Measurements from ENCODE around the gene RAB11B. TPM values are rescaled to one million over a fixed set of nuclear protein-coding genes. Genes with fewer than 3 reads are reported as not detected.

Gene RAB11B
- total RNA-seq, 1 experiment from 2014 or later, result 29.7 TPM

Small RNAs within 50 kb of the gene (microRNA-seq; reads per million reads assigned to microRNA genes)
- gene MIR4999 (ENCODE audit: unreplicated experiment), result 2.3 reads per million

Other genes starting within 250 kb of the RAB11B start
- under 0.01 TPM in 2 replicates for gene FBN3, start 240.8 kb upstream of the RAB11B start, total RNA-seq (2014; rRNA removed)
- gene CERS4, start 181.0 kb upstream of the RAB11B start, total RNA-seq (2014; rRNA removed), result 39.3 and 43.9 TPM in 2 replicates
- 217 and 221 TPM in 2 replicates for gene CD320, start 82.0 kb upstream of the RAB11B start, total RNA-seq (2014; rRNA removed)
- gene NDUFA7, start 69.0 kb upstream of the RAB11B start, total RNA-seq (2014; rRNA removed), result 98.5 and 144 TPM in 2 replicates
- gene RPS28, start 68.9 kb upstream of the RAB11B start, total RNA-seq (2014; rRNA removed), result 2,594 and 2,746 TPM in 2 replicates
- gene KANK3, start 47.1 kb upstream of the RAB11B start, total RNA-seq (2014; rRNA removed), result 0.81 and 0.87 TPM in 2 replicates
- gene ANGPTL4, start 26.2 kb upstream of the RAB11B start, total RNA-seq (2014; rRNA removed), result 6.7 and 10.7 TPM in 2 replicates
- 58.6 and 58.7 TPM in 2 replicates for gene MARCHF2, start 22.9 kb downstream of the RAB11B start, total RNA-seq (2014; rRNA removed)
- 165 and 287 TPM in 2 replicates for gene HNRNPM, start 54.6 kb downstream of the RAB11B start, total RNA-seq (2014; rRNA removed)
- 0.52 TPM in 1 of 2 replicates, not detected in the other for gene PRAM1, start 112.3 kb downstream of the RAB11B start, total RNA-seq (2014; rRNA removed)
- gene ZNF414, start 123.8 kb downstream of the RAB11B start, total RNA-seq (2014; rRNA removed), result 4.6 and 4.7 TPM in 2 replicates
- gene MYO1F, start 187.1 kb downstream of the RAB11B start, total RNA-seq (2014; rRNA removed), result 2.0 TPM in 1 of 2 replicates, not detected in the other
- gene ADAMTS10, start 220.4 kb downstream of the RAB11B start, total RNA-seq (2014; rRNA removed), result 1.2 TPM in 1 of 2 replicates, not detected in the other
- not detected in 2 replicates for gene NFILZ, start 240.3 kb downstream of the RAB11B start, total RNA-seq (2014; rRNA removed)

Data from PC-3 (cell line).